Adrenal gland (tissue), 12 donors: Measurements from ENCODE around the gene NIPSNAP2. TPM values are rescaled to one million over a fixed set of nuclear protein-coding genes. Genes with fewer than 3 reads are reported as not detected.
"Not testable (repeated sequence)": the region's sequence is repeated elsewhere in the genome, so short reads cannot be mapped to it uniquely, and the experiment has no call there.

Experiments used
- DNase-seq, 7 donors: peaks; one replicate each; pipeline ENCODE4 v3.0.0-alpha.2; 2019 to 2020
- H3K27ac ChIP-seq, 5 donors: fragments of 200-600 bp; sonication (generic) in 4 of 5; 1 replicate in 3 of 5; 2 replicates in 2 of 5; pipeline versions ENCODE4 v1.5.1 to v1.8.0; 2016 to 2020; ENCODE audit warnings: mild to moderate bottlenecking in 1 of 5
- H3K27me3 ChIP-seq: fragments of 200-600 bp; 2 replicates; pipeline ENCODE4 v1.8.0; 2021
- H3K36me3 ChIP-seq, 2 donors: fragments of 200-600 bp; replicated peaks in 1 of 2; 1 replicate in 1 of 2; 2 replicates in 1 of 2; pipeline versions ENCODE4 v1.5.1 to v1.8.0; 2018 to 2022
- H3K4me1 ChIP-seq, 2 donors: fragments of 200-600 bp; replicated peaks in 1 of 2; 1 replicate in 1 of 2; 2 replicates in 1 of 2; pipeline versions ENCODE4 v1.5.1 to v1.8.0; 2018 to 2021
- H3K4me3 ChIP-seq, 4 donors: fragments of 200-600 bp; sonication (generic) in 3 of 4; one replicate each; pipeline ENCODE4 v1.5.1; 2016 to 2018
- H3K9me3 ChIP-seq, 3 donors: fragments of 200-600 bp; sonication (generic) in 1 of 3; replicated peaks in 1 of 3; 1 replicate in 2 of 3; 2 replicates in 1 of 3; pipeline versions ENCODE4 v1.5.1 to v1.8.0; 2016 to 2021
- POLR2A ChIP-seq, 2 donors: fragments of 450-650 bp; IDR thresholded peaks; one replicate each; pipeline ENCODE4 v1.6.1; 2017; ENCODE audit warnings: antibody characterized with exemption in 2 of 2, mild to moderate bottlenecking in 2 of 2, moderate library complexity in 1 of 2
- WGBS, 4 donors: extraction: QIAGEN DNeasy Blood & Tissue Kit in 2 of 4; methylation state at CpG; one replicate each; pipeline versions ENCODE4 v1.1.5 to v1.1.7; 2013 to 2017; 5-methylcytosine and 5-hydroxymethylcytosine counted together
- intact Hi-C, 2 donors: fragments of 100-400 bp; cut with DNase I; formaldehyde crosslinking; loops; one replicate each; pipeline versions ENCODE4 v1.14.1 to v1.15.0; 2022 to 2023
- polyA plus RNA-seq, 3 donors: library from polyadenylated mRNA; stranded (reverse); fragments of 200-250 nt in 2 of 3; fragments of 350-450 nt in 1 of 3; fragmentation: Illumina TruSeq in 1 of 3; extraction: RNeasy Lipid Tissue Mini Kit (QIAGEN cat#74804) in 1 of 3; gene quantifications; one replicate each; pipeline ENCODE4 v1.2.3, GENCODE V29; 2013 to 2014
- total RNA-seq, 9 donors: library from RNA; depleted of rRNA in 4 of 9; stranded (reverse); fragments of >200 nt in 4 of 9; fragments of 120-200 nt in 1 of 9; fragmentation: NEBNext Ultra II Directional in 1 of 9; extraction: Animal tissue kit (Norgen Biotek cat#: 25700) in 1 of 9; gene quantifications; one replicate each; pipeline versions ENCODE4 v1.1.0 to v1.2.4, GENCODE V29; 2013 to 2023
- TF ChIP-seq, protein P1 (sequence below), 6 experiments: fragments of 450-650 bp in 4 of 6; fragments of 200-600 bp in 2 of 6; sonication (generic) in 1 of 6; IDR thresholded peaks; 1 replicate in 5 of 6; 2 replicates in 1 of 6; pipeline versions ENCODE4 v1.5.1 to v1.8.0; 2016 to 2021; ENCODE audit warnings: antibody characterized with exemption in 6 of 6, mild to moderate bottlenecking in 2 of 6, moderate library complexity in 1 of 6
- donor health status: healthy with polysubstance abuse.
- donor health status: Bipolar disorder and iron deficiency.
- donor health status: DM: yes; HTN: yes; CAD: no.
- donor health status: DM: no; HTN: no; CAD: no.
- donor health status: DM: no; HTN: no; CAD: no.
- donor health status: DM: yes; HTN: yes; CAD: no.

NIPSNAP2 gene
- total and polyA plus RNA-seq, 12 donors: 37.1 to 171 (median 102) TPM

DNA sequence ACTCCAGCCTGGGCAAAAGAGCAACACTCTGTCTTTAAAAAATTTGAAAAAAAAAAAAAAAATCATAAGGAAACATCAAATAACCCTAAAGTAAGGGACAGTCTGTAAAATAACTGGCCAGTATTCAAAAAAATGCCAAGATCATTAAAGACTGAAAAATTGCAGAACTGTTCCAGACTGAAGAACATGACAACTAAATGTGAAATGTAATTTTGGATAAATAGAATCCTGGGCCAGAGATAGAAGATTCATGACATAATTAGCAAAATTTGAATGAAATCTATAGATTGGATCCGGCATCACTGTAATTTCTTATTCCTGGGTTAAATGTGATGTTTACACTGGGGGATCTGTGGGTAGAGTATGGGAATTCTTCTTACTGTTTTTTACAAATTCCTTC is 83.9 kb downstream of the NIPSNAP2 start:
- Histone ChIP-seq H3K27me3 (no peaks in the 10 kb centered on the region), H3K4me1 (peaks cover 12 to 43% of the 10 kb centered on the region in 2 donors), H3K36me3 (peaks cover 0 to 8% of the 10 kb centered on the region in 2 donors), H3K9me3 (no peaks in the 10 kb centered on the region), H3K27ac (peak overlapping the region in 4 of 5 donors; percentile 53 to 63 (median 60)), H3K4me3 (no peak overlapping the region)
- TF ChIP-seq, protein P1, sequence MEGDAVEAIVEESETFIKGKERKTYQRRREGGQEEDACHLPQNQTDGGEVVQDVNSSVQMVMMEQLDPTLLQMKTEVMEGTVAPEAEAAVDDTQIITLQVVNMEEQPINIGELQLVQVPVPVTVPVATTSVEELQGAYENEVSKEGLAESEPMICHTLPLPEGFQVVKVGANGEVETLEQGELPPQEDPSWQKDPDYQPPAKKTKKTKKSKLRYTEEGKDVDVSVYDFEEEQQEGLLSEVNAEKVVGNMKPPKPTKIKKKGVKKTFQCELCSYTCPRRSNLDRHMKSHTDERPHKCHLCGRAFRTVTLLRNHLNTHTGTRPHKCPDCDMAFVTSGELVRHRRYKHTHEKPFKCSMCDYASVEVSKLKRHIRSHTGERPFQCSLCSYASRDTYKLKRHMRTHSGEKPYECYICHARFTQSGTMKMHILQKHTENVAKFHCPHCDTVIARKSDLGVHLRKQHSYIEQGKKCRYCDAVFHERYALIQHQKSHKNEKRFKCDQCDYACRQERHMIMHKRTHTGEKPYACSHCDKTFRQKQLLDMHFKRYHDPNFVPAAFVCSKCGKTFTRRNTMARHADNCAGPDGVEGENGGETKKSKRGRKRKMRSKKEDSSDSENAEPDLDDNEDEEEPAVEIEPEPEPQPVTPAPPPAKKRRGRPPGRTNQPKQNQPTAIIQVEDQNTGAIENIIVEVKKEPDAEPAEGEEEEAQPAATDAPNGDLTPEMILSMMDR (IDR thresholded peaks at IDR 0.05): no peak
- no peak for TF ChIP-seq POLR2A (IDR thresholded peaks at IDR 0.05)
- intact Hi-C loops: no loop called here
- no peak for DNase-seq
- 74 to 88% (median 83%) methylated on average over 1 of the region's 1 CpG for WGBS, 4 donors

DNA sequence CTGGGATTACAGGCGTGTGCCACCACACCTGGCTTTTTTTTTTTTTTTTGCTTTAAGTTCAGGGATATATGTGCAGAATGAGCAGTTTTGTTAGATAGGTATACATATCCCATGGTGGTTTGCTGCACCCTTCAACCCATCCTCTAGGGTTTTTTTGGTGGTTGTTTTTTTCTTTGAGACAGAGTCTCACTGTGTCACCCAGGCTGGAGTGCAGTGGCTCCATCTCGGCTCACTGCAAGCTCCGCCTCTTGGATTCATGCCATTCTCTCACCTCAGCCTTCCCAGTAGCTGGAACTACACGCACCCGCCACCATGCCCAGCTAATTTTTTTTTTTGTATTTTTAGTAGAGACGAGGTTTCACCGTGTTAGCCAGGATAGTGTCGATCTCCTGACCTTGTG is 84.4 kb downstream of the NIPSNAP2 start:
- WGBS, 4 donors: 47 to 74% (median 61%) methylated on average over 8 of the region's 8 CpGs
- intact Hi-C loops: not testable (repeated sequence)

More for the DNA sequence above, 84.4 kb downstream of the NIPSNAP2 start:
- peak overlapping the region in 2 of 5 donors; percentile 58 to 62 for H3K27ac ChIP-seq
- not testable (repeated sequence) for H3K27me3 ChIP-seq, H3K9me3 ChIP-seq, H3K4me3 ChIP-seq
- H3K4me1 ChIP-seq: peaks cover 12 to 48% of the 10 kb centered on the region in 2 donors
- peak in 5 of 7 donors; percentile 24 to 47 (median 37) for DNase-seq
- peaks cover 0 to 13% of the 10 kb centered on the region in 2 donors for H3K36me3 ChIP-seq

Other genes starting within 250 kb of the NIPSNAP2 start
- gene SEPTIN14, start 101.8 kb upstream of the NIPSNAP2 start, total RNA-seq: not detected
- gene SEPTIN14, start 101.8 kb upstream of the NIPSNAP2 start, polyA plus RNA-seq: not detected
- 1 to 10 TPM; 1.6 to 5.6 (median 3.3) TPM for gene ZNF713, start 77.1 kb upstream of the NIPSNAP2 start, total RNA-seq
- gene ZNF713, start 77.1 kb upstream of the NIPSNAP2 start, polyA plus RNA-seq: 1 to 10 TPM in 2 of 3 donors, under 1 TPM in 1; 0.88 to 3.4 (median 3.3) TPM
- 10 to 100 TPM; 10.4 to 25.7 (median 16.6) TPM for gene MRPS17, start 12.7 kb upstream of the NIPSNAP2 start, total RNA-seq
- gene MRPS17, start 12.7 kb upstream of the NIPSNAP2 start, polyA plus RNA-seq: 10 to 100 TPM; 10.9 to 28.3 (median 12.4) TPM
- gene PSPH, start 86.9 kb downstream of the NIPSNAP2 start, total RNA-seq: 10 to 100 TPM; 10.4 to 68.7 (median 28.2) TPM
- gene PSPH, start 86.9 kb downstream of the NIPSNAP2 start, polyA plus RNA-seq: 10 to 100 TPM in 2 of 3 donors, 1 to 10 TPM in 1; 2.8 to 13.7 (median 11.1) TPM
- 100 to 1,000 TPM in 3 of 9 donors, 10 to 100 TPM in 6; 51.6 to 236 (median 86.8) TPM for gene CCT6A, start 87.2 kb downstream of the NIPSNAP2 start, total RNA-seq
- gene CCT6A, start 87.2 kb downstream of the NIPSNAP2 start, polyA plus RNA-seq: 100 to 1,000 TPM; 142 to 240 (median 163) TPM
- 100 to 1,000 TPM; 115 to 230 (median 179) TPM for gene SUMF2, start 99.7 kb downstream of the NIPSNAP2 start, total RNA-seq
- gene SUMF2, start 99.7 kb downstream of the NIPSNAP2 start, polyA plus RNA-seq: 100 to 1,000 TPM in 1 of 3 donors, 10 to 100 TPM in 2; 75.6 to 142 (median 92.3) TPM
- gene PHKG1, start 128.4 kb downstream of the NIPSNAP2 start, total RNA-seq: 10 to 100 TPM in 1 of 9 donors, 1 to 10 TPM in 8; 2.2 to 10.2 (median 5.7) TPM
- gene PHKG1, start 128.4 kb downstream of the NIPSNAP2 start, polyA plus RNA-seq: 1 to 10 TPM in 2 of 3 donors, under 1 TPM in 1; 0.60 to 9.3 (median 5.8) TPM
- 1,000 to 10,000 TPM in 3 of 9 donors, 100 to 1,000 TPM in 6; 543 to 1,335 (median 788) TPM for gene CHCHD2, start 141.9 kb downstream of the NIPSNAP2 start, total RNA-seq
- gene CHCHD2, start 141.9 kb downstream of the NIPSNAP2 start, polyA plus RNA-seq: 100 to 1,000 TPM; 217 to 816 (median 352) TPM
- 1 to 10 TPM in 2 of 9 donors, under 1 TPM in 1, not detected in 6; 0.17 to 2.5 (median 1.6) TPM for gene NUPR2, start 151.8 kb downstream of the NIPSNAP2 start, total RNA-seq
- gene NUPR2, start 151.8 kb downstream of the NIPSNAP2 start, polyA plus RNA-seq: not detected